Stimulated activated CD4-positive, alpha-beta T cell treated with anti-CD3 and anti-CD28 coated beads, Interleukin-2, amount 100 ng/mL, for 48 hours (primary cell): Measurements from ENCODE around the gene MAP2K2.
A peak's percentile ranks its signal among the peaks of the same experiment; 100 is the strongest.

Source experiments
- DNase-seq, 2 donors: peaks; one replicate each; pipeline ENCODE4 v3.0.0-alpha.2; 2020

The MAP2K2 gene

DNA sequence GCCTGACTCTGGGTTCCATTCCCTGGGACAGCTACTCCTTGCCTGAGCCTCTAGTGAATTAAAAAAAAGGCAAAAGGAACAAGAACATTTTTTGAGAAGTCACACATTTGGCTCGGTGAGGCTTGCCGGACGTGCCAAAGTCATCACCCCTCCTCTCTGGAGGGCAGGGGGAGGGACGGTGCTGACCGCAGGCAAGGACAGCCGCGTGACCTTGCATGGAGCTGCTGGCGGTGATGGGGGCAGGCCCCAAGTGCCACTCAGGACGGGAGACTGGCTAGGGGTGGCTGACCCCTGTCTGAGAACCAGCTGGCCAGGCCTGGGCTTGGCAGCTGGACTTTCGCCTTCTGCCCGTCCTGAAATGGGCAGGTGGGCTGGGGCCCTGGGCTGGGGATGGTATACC, 26.4 kb downstream of the MAP2K2 start:
- DNase-seq, result no peak

- no peak for DNase-seq
Measured at GRCh38 chr19:4096049-4096892, 27.7 kb downstream of the MAP2K2 start.

DNA sequence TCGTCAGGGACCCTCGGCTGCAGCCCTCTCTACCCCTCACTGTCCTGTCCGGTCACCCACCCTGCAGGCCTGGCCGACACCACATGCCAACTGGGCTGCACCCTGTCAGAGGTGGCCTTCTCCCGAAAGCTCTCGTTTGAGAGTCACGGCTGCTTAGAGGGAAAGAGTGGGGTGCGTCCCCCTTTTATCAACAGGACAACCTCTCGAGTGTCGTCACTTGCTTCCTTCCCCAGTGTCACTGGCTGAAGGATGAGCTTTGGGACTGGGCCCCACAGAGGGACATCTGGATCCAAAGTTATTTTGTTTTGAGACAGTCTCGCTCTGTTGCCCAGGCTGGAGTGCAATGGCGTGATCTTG, 28.5 kb downstream of the MAP2K2 start:
- DNase-seq, result no peak

- no peak for DNase-seq
Measured at GRCh38 chr19:4094761-4095487, 29.0 kb downstream of the MAP2K2 start.

DNA sequence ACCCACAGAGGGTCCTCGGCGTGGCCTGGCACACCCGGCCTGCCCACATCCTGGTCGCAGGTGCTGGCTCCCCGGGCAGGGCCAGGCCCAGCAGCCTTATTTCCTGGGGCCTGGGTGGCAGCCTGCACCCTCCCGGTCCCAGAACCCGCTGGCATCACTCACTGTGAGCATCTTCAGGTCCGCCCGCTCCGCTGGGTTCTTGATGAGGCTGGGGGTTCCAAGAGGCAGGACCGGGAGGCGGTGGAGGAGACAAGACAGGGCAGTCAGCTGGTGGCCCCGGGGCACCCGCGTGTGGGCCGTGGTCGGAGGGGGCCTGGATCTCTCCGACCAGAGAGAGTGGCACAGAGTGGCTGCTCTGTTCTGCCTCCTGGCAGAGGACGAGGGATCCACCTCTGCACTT, 29.6 kb downstream of the MAP2K2 start:
- DNase-seq, result no peak

- DNase-seq, result no peak
Measured at GRCh38 chr19:4093643-4094175, 30.2 kb downstream of the MAP2K2 start.

DNA sequence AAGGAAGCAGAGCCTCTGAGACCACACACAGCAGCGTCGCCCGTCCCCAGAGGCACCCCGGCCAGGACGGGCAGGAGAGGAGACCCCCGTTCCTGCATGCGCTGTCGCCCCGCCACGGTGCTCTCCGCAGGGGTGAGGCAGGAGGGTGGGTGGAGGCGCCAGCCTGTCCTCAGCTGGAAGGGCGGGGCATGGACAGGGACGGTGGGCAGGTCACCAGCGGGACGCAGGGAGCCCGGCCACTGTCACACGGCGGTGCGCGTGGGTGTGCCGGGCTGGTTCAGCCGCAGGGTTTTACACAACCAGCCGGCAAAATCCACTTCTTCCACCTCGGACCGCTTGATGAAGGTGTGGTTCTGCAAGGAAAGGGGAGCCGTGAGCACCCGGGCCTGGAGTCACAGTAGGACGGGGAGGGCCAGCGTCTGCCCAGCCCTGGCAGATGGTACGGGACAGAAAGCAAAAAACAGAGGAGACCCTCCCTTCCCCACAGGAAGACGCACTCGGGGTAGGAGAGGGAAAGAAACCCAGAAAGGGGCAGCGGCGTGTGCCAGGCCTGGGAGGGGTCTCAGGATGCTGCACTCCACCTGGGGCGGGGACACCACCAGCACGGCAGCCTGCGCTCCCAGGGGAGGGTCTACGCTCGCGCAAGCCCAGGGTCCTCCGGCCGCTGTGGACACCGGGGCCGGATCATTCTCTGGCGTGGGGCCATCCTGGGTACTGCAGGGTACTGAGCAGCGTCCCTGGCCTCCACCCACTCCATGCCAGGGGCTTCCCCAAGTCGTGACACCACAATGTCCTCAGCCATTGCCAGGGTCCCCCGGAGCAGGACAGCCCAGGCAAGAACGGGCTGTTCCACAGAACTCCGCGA, 33.3 kb downstream of the MAP2K2 start:
- no peak for DNase-seq

GRCh38 chr19:4089946-4090345, 34.0 kb downstream of the MAP2K2 start:
- no peak for DNase-seq

GRCh38 chr19:4089400-4089908, 34.5 kb downstream of the MAP2K2 start:
- peak; percentile 45 to 49 for DNase-seq

DNA sequence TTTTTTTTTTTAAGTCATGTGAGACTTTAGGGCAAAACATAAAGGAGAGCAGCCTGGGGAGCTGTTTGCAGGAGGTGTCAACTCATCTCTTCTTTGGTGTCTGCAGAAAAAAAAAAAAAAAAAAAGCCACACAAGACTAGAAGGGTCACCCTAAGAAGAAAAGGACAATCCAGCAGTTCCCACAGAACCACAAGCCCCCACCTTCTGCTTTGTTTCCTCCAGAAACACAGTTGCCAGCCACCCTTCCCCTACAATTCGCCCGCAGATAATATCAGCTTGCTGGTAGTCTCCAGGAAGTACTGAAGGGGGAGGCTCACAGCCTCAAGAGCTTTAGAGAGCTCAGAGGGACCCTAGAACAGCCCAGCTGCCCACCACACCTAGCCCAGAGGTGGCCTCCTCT, 34.9 kb downstream of the MAP2K2 start:
- DNase-seq, result no peak

DNA sequence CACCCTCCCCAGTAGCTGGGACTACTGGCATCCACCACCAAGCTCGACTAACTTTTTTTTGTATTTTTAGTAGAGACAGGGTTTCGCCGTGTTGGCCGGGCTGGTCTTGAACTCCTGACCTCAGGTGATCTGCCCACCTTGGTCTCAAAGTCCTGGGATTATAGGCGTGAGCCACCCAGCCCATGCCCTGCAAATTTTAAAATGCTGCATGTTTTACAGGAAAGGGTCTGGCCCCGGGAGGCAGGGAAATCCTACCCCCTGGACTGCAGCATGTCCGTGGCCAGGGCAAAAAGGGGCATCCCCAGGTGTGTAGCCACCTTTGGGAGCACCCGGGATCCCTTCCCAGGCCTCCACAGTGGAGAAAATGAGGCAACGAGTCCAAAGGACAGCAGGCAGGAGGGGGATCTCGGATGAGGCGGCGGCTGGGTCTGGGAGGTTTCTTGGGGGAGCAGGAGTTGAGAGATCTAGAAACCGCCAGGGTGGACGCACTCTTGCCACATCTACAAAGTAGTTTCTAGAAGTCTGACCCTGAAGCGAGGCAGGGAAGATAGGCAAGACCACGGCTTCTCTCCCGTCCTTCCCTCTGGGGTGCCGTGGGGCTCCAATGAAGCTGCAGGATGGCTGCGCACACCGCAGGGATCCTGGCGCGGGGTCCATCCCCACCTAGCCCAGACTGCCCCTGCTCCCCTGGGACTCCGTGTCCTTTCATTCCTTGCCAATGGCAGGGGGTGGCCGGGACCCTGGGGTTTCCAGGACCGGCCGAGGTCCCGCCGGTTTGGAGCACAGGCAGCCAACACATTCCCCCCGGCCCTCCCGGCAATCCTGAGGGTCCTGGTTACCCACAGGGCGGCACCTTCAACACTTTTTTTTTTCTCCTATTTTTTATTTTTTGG, 35.9 kb downstream of the MAP2K2 start:
- DNase-seq, result no peak

GRCh38 chr19:4086411-4086867, 37.5 kb downstream of the MAP2K2 start:
- no peak for DNase-seq

- no peak for DNase-seq
Measured at GRCh38 chr19:4084547-4084877, 39.4 kb downstream of the MAP2K2 start.

- DNase-seq, result no peak
Measured at GRCh38 chr19:4083677-4084546, 40.0 kb downstream of the MAP2K2 start.

DNA sequence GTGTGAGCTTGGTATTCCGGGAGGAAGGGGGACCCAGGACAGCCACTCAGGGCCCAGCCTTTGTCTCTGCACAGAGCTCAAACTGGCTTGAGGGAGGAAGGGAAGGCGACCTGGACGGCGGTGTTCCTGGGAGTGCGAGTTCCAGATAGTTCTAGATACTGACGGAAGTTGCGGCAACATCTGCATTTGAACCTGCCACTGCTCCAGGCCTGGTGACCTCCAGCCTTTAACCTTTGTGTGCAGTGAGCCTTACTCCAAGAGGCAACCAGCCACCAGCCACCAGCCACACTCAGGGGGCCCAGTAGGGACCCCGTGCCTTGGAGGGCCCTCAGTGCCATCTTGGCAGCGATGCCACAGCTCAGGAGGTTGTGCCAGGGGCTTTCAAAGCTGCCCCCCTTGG, 41.8 kb downstream of the MAP2K2 start:
- DNase-seq, result no peak

- DNase-seq, result no peak
Measured at GRCh38 chr19:4081441-4082129, 42.3 kb downstream of the MAP2K2 start.

- no peak for DNase-seq
Measured at GRCh38 chr19:4080473-4080872, 43.4 kb downstream of the MAP2K2 start.

GRCh38 chr19:4077800-4078684, 45.9 kb downstream of the MAP2K2 start:
- peak in 1 of 2 donors; percentile 50 for DNase-seq

DNA sequence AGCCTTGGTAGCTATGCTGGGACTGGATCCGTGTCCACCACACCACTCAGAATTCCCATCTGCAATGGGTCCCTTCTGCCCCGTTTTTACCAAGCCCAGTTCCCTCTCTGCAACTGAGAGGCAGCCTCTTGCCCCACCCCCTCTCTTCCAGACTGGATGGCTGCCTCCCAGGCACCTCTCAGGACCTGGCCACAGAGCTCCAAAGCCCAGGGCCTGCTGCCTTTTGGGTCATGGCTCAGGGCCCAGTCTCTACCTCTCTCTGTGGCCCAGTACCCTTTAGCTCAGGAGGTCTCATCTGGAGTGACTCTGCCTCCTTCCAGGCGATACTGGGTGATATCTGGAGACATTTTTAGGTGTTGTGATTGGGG, 46.9 kb downstream of the MAP2K2 start:
- no peak for DNase-seq
